Trophoblast cell (in vitro differentiated cells and primary cell): ENCODE results near the gene CST2.
"Not testable (repeated sequence)": the region's sequence is repeated elsewhere in the genome, so short reads cannot be mapped to it uniquely, and the experiment has no call there.

Source experiments
- DNase-seq, 2 donors: peaks; one replicate each; pipeline ENCODE4 v3.0.0-alpha.2; 2016
- H2AFZ ChIP-seq: 2 replicates; pipeline ENCODE4 v1.6.1; 2013; ENCODE audit warnings: low read length, moderate library complexity, mild to moderate bottlenecking; ENCODE audit not compliant: insufficient read depth, poor library complexity
- H2AK5ac ChIP-seq: 2 replicates; pipeline ENCODE4 v1.6.1; 2013; ENCODE audit warnings: mild to moderate bottlenecking, low read length
- H2BK120ac ChIP-seq: 2 replicates; pipeline ENCODE4 v1.6.1; 2013; ENCODE audit warnings: low read length, mild to moderate bottlenecking, moderate library complexity; ENCODE audit not compliant: insufficient read depth, poor library complexity
- H2BK12ac ChIP-seq: 2 replicates; pipeline ENCODE4 v1.6.1; 2013; ENCODE audit warnings: mild to moderate bottlenecking, low read length, moderate library complexity
- H2BK5ac ChIP-seq: 2 replicates; pipeline ENCODE4 v1.6.1; 2013; ENCODE audit warnings: low read length, low read depth, moderate library complexity, mild to moderate bottlenecking; ENCODE audit not compliant: poor library complexity
- H3K14ac ChIP-seq: 2 replicates; pipeline ENCODE4 v1.6.1; 2013; ENCODE audit warnings: mild to moderate bottlenecking, low read length
- H3K18ac ChIP-seq: 2 replicates; pipeline ENCODE4 v1.6.1; 2013; ENCODE audit warnings: mild to moderate bottlenecking, low read length
- H3K23ac ChIP-seq: 2 replicates; pipeline ENCODE4 v1.6.1; 2013; ENCODE audit warnings: low read length
- H3K27ac ChIP-seq: 2 replicates; pipeline ENCODE4 v1.5.1; 2013; ENCODE audit warnings: low read depth, mild to moderate bottlenecking, inconsistent platforms, low read length, moderate library complexity
- H3K27me3 ChIP-seq: 2 replicates; pipeline ENCODE4 v1.6.1; 2013; ENCODE audit warnings: inconsistent platforms, mild to moderate bottlenecking, low read length, moderate library complexity; ENCODE audit not compliant: insufficient read depth
- H3K36me3 ChIP-seq, 2 experiments: 1 replicate in 1 of 2; 2 replicates in 1 of 2; pipeline ENCODE4 v1.6.1; 2013; ENCODE audit warnings: low read length in 2 of 2, mild to moderate bottlenecking in 2 of 2, moderate library complexity in 1 of 2; ENCODE audit not compliant: insufficient read depth in 2 of 2, control insufficient read depth in 1 of 2
- H3K4ac ChIP-seq: 2 replicates; pipeline ENCODE4 v1.6.1; 2013; ENCODE audit warnings: low read depth, mild to moderate bottlenecking, low read length, moderate library complexity
- H3K4me1 ChIP-seq, 2 experiments: 1 replicate in 1 of 2; 2 replicates in 1 of 2; pipeline ENCODE4 v1.6.1; 2013; ENCODE audit warnings: low read length in 2 of 2, mild to moderate bottlenecking in 2 of 2, moderate library complexity in 1 of 2; ENCODE audit not compliant: insufficient read depth in 2 of 2, control insufficient read depth in 1 of 2
- H3K4me2 ChIP-seq: 2 replicates; pipeline ENCODE4 v1.6.1; 2013; ENCODE audit warnings: inconsistent platforms, mild to moderate bottlenecking, low read length, moderate library complexity
- H3K4me3 ChIP-seq: 2 replicates; pipeline ENCODE4 v1.5.1; 2013; ENCODE audit warnings: mild to moderate bottlenecking, low read depth, low read length, inconsistent platforms
- H3K79me1 ChIP-seq: one replicate; pipeline ENCODE4 v1.6.1; 2013; ENCODE audit warnings: low read length
- H3K79me2 ChIP-seq: 2 replicates; pipeline ENCODE4 v1.6.1; 2013; ENCODE audit warnings: low read length, mild to moderate bottlenecking; ENCODE audit not compliant: control insufficient read depth, insufficient read depth, poor library complexity
- H3K9ac ChIP-seq: 2 replicates; pipeline ENCODE4 v1.6.1; 2013; ENCODE audit warnings: mild to moderate bottlenecking, low read length
- H3K9me3 ChIP-seq: 2 replicates; pipeline ENCODE4 v1.6.1; 2013; ENCODE audit warnings: low read depth, mild to moderate bottlenecking, control low read depth, inconsistent platforms, low read length; ENCODE audit not compliant: insufficient read depth
- H4K12ac ChIP-seq: 2 replicates; pipeline ENCODE4 v1.6.1; 2013; ENCODE audit warnings: low read depth, mild to moderate bottlenecking, low read length, moderate library complexity
- H4K8ac ChIP-seq: 2 replicates; pipeline ENCODE4 v1.6.1; 2013; ENCODE audit warnings: low read depth, mild to moderate bottlenecking, low read length, moderate library complexity
- H4K91ac ChIP-seq: one replicate; pipeline ENCODE4 v1.6.1; 2013; ENCODE audit warnings: low read depth, mild to moderate bottlenecking, low read length, moderate library complexity
- WGBS: extraction: QIAGEN DNeasy Blood & Tissue Kit; methylation state at CpG from one replicate; pipeline ENCODE4 v1.1.7; 2013; ENCODE audit warnings: missing lambda C conversion rate; ENCODE audit not compliant: insufficient read length, insufficient coverage; ENCODE audit errors: extremely low coverage; 5-methylcytosine and 5-hydroxymethylcytosine counted together

CST2 gene

GRCh38 chr20:23811559-23811958 is 15.0 kb downstream of the CST2 start:
- not testable (repeated sequence) for H3K27me3 ChIP-seq, H3K36me3 ChIP-seq, H3K79me2 ChIP-seq, H3K9ac ChIP-seq, H2AK5ac ChIP-seq, H3K79me1 ChIP-seq, H3K27ac ChIP-seq, H3K4me2 ChIP-seq, H3K4me1 ChIP-seq, H3K9me3 ChIP-seq, DNase-seq, H4K12ac ChIP-seq, H3K4me3 ChIP-seq, H3K4ac ChIP-seq, H2BK120ac ChIP-seq, H3K18ac ChIP-seq, H2AFZ ChIP-seq, H3K23ac ChIP-seq, H2BK5ac ChIP-seq, H4K8ac ChIP-seq, H3K14ac ChIP-seq, H4K91ac ChIP-seq, H2BK12ac ChIP-seq
- WGBS: no CpG with 5 or more reads among the region's 1 CpG

- not testable (repeated sequence) for H2BK12ac ChIP-seq, H2BK120ac ChIP-seq
Measured at GRCh38 chr20:23810349-23810748, 16.2 kb downstream of the CST2 start.

GRCh38 chr20:23800865-23801264 is 25.7 kb downstream of the CST2 start:
- no peaks in the 10 kb centered on the region for H3K27me3 ChIP-seq
- no peaks in the 10 kb centered on the region for H3K9me3 ChIP-seq
- no peak for DNase-seq
- H3K14ac ChIP-seq: no peak overlapping the region
- H3K79me1 ChIP-seq: no peaks in the 10 kb centered on the region
- no peak overlapping the region for H2AFZ ChIP-seq
- no peak overlapping the region for H3K27ac ChIP-seq
- H3K23ac ChIP-seq: no peak overlapping the region
- H2BK120ac ChIP-seq: no peak overlapping the region
- no peak overlapping the region for H3K4ac ChIP-seq
- no peak overlapping the region for H4K91ac ChIP-seq
- no peak overlapping the region for H3K4me3 ChIP-seq
- no peak overlapping the region for H2BK5ac ChIP-seq
- H4K12ac ChIP-seq: no peak overlapping the region
- no peak overlapping the region for H3K9ac ChIP-seq
- H2AK5ac ChIP-seq: no peak overlapping the region
- H3K36me3 ChIP-seq: no peaks in the 10 kb centered on the region
- no CpG with 5 or more reads among the region's 3 CpGs for WGBS
- no peak overlapping the region for H3K4me2 ChIP-seq
- H4K8ac ChIP-seq: no peak overlapping the region
- no peaks in the 10 kb centered on the region for H3K4me1 ChIP-seq
- no peak overlapping the region for H2BK12ac ChIP-seq
- H3K18ac ChIP-seq: no peak overlapping the region
- no peaks in the 10 kb centered on the region for H3K79me2 ChIP-seq

More at GRCh38 chr20:23810349-23810748, 16.2 kb downstream of the CST2 start:
- H3K27me3 ChIP-seq, H3K4ac ChIP-seq, DNase-seq, H2AFZ ChIP-seq, H3K4me1 ChIP-seq, H3K18ac ChIP-seq, H3K23ac ChIP-seq, H3K27ac ChIP-seq, H4K12ac ChIP-seq, H3K4me3 ChIP-seq, H2AK5ac ChIP-seq, H3K79me2 ChIP-seq, H3K4me2 ChIP-seq, H3K9me3 ChIP-seq, H3K36me3 ChIP-seq, H2BK5ac ChIP-seq, H4K91ac ChIP-seq, H3K9ac ChIP-seq, H4K8ac ChIP-seq, H3K14ac ChIP-seq, H3K79me1 ChIP-seq: not testable (repeated sequence)
- no CpG with 5 or more reads among the region's 2 CpGs for WGBS

GRCh38 chr20:23799216-23799847 is 27.2 kb downstream of the CST2 start:
- not testable (repeated sequence) for H3K27me3 ChIP-seq, H3K4me2 ChIP-seq, H3K27ac ChIP-seq, H2AFZ ChIP-seq, H3K14ac ChIP-seq, H2BK5ac ChIP-seq, H2AK5ac ChIP-seq, H4K12ac ChIP-seq, H3K9ac ChIP-seq, H3K4me1 ChIP-seq, H3K4ac ChIP-seq, H3K4me3 ChIP-seq, H2BK12ac ChIP-seq, H2BK120ac ChIP-seq, H4K91ac ChIP-seq, H3K23ac ChIP-seq, H3K9me3 ChIP-seq, H3K18ac ChIP-seq, H3K36me3 ChIP-seq, H3K79me1 ChIP-seq, H4K8ac ChIP-seq, H3K79me2 ChIP-seq
- DNase-seq: peak; percentile 11 to 35
- no CpG with 5 or more reads among the region's 4 CpGs for WGBS
